Lower leg skin (tissue), 3 donors: ENCODE measurements around the gene ZNF547.

Experiments
- POLR2A ChIP-seq, 2 donors: fragments of 450-650 bp; IDR thresholded peaks; one replicate each; pipeline ENCODE4 v1.6.1; 2016 to 2017; ENCODE audit warnings: antibody characterized with exemption in 2 of 2, mild to moderate bottlenecking in 1 of 2, moderate library complexity in 1 of 2
- TF ChIP-seq, protein P1 (sequence below), 3 donors: fragments of 450-650 bp; IDR thresholded peaks; one replicate each; pipeline ENCODE4 v1.5.1; 2016; ENCODE audit warnings: antibody characterized with exemption in 3 of 3, mild to moderate bottlenecking in 3 of 3, moderate library complexity in 2 of 3

- TF ChIP-seq POLR2A (IDR thresholded peaks at IDR 0.05), result no peak
- TF ChIP-seq, protein P1, sequence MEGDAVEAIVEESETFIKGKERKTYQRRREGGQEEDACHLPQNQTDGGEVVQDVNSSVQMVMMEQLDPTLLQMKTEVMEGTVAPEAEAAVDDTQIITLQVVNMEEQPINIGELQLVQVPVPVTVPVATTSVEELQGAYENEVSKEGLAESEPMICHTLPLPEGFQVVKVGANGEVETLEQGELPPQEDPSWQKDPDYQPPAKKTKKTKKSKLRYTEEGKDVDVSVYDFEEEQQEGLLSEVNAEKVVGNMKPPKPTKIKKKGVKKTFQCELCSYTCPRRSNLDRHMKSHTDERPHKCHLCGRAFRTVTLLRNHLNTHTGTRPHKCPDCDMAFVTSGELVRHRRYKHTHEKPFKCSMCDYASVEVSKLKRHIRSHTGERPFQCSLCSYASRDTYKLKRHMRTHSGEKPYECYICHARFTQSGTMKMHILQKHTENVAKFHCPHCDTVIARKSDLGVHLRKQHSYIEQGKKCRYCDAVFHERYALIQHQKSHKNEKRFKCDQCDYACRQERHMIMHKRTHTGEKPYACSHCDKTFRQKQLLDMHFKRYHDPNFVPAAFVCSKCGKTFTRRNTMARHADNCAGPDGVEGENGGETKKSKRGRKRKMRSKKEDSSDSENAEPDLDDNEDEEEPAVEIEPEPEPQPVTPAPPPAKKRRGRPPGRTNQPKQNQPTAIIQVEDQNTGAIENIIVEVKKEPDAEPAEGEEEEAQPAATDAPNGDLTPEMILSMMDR (IDR thresholded peaks at IDR 0.05), result no peak
These were observed 17.6 kb downstream of the ZNF547 start for GRCh38 chr19:57380923-57381322.
